GM21526 (cell line): ENCODE measurements around the gene LRP1B.
"Not testable (repeated sequence)": the region's sequence is repeated elsewhere in the genome, so short reads cannot be mapped to it uniquely, and the experiment has no call there.

Experiments used
- ATAC-seq: cut with Tn5 transposase; IDR thresholded peaks from one replicate; pipeline ENCODE4 v1.9.1; 2021; ENCODE audit warnings: moderate library complexity; ENCODE audit not compliant: unreplicated experiment, low FRiP score

The LRP1B gene

DNA sequence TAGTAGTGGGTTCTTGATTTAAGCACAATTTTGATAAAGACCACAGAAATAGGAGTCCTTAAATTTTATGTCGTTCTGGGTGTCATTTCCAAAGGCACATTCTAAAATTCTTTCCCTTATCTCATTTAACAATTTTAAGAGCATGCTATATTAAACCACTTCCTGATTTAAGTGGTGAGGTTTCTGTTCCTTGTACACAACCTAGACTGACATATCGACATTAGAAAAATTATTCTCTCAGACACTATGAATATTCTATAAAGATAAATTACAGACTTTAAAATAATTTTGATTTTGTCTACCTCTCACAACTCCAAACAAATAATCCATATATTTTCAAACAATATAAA lies 923.8 kb downstream of the LRP1B start:
- ATAC-seq = no peak

GRCh38 chr2:141201016-141201565 lies 929.7 kb downstream of the LRP1B start:
- ATAC-seq = no peak

GRCh38 chr2:141200191-141200590 lies 930.6 kb downstream of the LRP1B start:
- no peak for ATAC-seq

GRCh38 chr2:141199711-141200110 lies 931.1 kb downstream of the LRP1B start:
- no peak for ATAC-seq

GRCh38 chr2:141195087-141195486 lies 935.7 kb downstream of the LRP1B start:
- ATAC-seq = no peak

GRCh38 chr2:141187075-141187439 lies 943.8 kb downstream of the LRP1B start:
- no peak for ATAC-seq

GRCh38 chr2:141186413-141187074 lies 944.3 kb downstream of the LRP1B start:
- ATAC-seq = no peak

DNA sequence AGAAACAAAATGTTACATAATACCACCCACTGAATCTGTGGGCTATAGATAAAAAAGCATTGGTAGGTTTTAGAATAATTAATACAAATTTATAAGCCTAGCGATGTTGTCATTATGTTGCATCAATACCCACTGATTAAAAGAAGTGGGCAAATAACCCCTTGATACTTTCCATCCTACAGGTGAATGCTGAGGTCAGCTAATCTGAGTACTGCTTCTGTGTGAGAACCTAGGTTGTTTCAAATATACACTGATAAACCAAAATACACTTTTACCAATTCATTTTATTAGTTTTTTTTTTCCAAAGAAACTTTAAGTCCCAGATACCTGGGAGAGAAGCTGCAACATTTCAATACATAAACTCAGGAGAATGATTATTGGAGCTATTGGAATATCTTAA lies 948.6 kb downstream of the LRP1B start:
- no peak for ATAC-seq

DNA sequence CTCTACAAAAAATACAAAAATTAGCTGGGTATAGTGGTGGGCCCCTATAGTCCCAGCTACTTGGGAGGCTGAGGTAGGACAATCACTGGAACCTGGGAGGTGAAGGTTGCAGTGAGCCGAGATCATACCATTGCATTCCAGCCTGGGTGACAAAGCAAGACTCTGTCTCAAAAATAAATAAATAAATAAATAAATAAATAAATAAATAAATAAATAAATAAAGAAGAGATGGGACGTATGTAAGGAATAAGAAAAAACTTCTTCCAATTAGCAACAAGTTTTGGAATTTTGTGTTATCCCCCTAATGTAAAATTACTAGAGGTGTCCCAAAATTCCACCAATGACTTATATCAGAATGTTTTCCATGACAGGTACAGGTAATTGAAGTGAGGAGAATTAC lies 961.7 kb downstream of the LRP1B start:
- ATAC-seq = not testable (repeated sequence)

DNA sequence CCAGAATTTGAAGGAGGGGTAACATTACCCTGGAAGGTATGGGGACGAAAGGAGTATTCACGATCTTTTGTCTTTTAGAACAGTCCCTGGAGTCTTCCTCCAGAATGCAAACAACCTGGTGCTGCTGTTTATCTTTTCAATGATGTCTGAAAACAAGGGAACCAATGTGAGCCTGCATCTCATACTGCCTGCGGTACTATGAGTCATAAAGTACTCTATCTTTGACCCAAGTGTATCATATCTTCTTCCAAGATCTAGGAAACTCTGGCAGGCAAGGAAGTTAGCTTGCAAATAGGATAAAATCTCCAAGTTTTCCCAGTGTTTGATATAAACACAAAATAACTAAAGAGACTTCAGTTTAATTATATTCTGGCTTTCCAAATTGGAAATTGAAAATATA lies 968.5 kb downstream of the LRP1B start:
- ATAC-seq = no peak

GRCh38 chr2:141151611-141152286 lies 979.1 kb downstream of the LRP1B start:
- no peak for ATAC-seq

DNA sequence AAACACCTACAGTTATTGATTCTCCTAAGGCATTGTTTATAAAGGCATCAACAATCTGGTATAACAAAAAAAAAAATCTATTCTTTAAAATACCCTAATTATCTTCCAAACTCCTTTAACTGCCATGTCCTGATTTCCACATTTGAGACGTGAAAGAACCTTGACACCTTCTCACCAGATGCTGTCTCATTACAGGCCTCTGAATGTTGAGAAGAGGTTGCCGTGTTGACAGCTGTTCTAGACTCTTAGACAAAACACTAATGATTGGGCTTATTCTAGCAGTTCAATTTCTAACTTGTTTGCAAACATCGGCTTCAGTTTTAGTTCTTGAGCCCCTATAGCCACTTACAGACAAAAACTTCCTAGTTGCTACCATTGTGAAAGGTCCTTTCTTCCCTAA lies 988.8 kb downstream of the LRP1B start:
- no peak for ATAC-seq

GRCh38 chr2:141137122-141137693 lies 993.6 kb downstream of the LRP1B start:
- ATAC-seq = no peak

DNA sequence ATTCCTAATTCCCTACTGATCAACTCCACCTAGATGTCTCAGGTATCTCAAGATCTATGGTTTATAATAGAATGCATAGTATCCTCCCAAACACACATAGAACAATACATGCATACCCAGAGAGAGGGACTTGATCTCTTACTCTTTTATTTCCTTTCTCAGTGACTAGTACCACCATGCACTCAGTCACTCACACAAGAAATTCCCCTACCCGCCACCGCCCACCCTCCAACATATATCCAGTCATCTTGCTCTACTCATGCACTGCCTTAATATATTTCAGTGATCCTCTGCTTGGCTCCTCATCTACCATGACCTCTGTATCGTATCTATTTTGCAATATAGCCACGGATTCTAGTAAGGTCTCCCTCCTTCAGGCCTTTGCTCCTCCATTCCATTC lies 996.9 kb downstream of the LRP1B start:
- no peak for ATAC-seq

DNA sequence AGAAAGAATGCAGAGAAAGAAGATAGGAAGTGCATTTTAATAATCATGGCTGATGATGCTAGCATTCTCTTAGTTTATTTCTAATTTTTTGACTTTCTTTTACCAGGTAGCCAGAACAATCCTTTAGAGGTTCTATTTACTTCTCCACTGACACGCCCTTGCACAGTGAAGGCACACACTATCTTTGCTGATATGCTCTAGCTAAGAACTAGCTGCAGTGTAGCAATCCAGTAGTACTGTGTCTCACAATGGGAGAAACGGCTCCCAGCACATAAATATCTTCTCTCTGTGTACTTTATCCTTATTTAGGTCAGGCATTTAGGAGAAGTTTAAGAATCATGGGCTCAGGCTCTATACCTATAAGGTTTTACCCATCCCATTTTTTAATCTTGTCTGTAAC lies 1005.4 kb downstream of the LRP1B start:
- ATAC-seq = no peak

DNA sequence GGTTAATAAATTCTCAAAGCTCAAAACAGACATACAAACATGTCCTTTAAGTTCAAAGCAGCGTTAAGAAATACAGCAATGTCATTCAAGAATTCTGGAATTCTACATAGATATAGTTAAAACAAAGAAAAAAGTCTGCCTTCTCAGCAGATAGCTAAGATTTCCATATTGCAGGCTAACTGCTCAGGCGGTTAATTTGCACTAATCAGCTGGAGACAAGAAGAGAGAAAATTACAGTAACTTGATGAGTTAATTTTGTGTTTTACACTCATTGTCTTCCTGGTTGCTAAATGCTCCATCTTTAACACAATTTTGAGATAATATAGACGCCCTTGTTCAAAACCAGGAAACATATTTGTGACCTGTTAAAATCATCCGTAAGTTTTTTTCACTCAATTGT lies 1012.0 kb downstream of the LRP1B start:
- ATAC-seq = no peak

DNA sequence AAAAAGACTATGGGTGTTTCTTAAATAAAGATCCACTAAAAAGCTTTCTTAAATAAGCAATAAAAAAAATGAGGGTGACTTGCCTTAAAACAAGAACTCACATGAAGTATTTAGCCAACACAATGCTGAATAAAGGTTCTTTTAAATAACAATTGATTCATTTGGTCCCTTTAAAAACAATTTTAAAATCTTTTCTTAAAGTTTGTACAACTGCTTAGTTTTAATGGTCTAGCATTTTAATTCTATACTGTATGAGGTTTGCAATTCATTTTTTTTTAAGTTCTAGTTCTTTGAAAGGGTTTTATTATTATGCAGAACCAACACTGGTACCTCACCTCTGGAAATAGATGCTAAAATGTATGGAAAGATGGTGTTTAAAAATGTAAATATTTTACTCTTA lies 1017.5 kb downstream of the LRP1B start:
- no peak for ATAC-seq

GRCh38 chr2:141109633-141110032 lies 1021.2 kb downstream of the LRP1B start:
- ATAC-seq = no peak

DNA sequence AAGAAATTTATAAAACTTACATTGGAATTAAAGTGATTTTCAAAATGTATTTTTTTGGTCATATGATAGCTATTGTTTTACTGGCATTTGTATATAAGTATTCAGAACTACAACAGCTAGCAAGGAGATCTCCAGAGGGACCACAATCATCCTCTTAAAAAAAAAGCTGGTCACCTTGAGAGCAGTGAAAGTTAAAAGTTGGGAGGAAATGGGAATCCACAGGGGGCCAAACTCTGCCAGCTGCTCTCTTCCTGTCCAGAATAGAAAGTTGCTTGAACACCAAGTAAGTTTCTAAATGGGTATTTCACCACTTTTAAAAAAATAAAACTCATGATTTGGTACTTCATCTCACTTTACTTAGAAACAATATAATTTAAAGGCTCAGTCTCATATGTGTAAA lies 1025.1 kb downstream of the LRP1B start:
- ATAC-seq = no peak

DNA sequence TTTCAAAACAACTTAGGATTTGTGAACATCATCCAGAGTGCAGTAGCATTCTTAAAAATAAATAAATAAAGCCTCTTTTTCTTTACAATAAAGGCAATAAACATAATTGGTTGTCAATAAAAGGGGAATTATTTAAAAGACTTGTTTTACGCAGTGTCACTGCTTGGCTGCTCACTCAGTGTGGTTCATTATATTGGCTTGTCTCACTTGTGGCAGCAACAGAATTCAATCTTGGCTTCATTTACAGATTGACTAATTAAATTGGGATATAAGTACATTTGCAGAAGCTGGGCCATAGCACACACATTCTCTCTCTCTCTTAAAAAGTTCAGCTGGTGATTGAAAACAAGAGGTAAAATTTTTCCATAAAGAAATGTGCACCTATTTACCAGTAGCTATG lies 1027.6 kb downstream of the LRP1B start:
- no peak for ATAC-seq

GRCh38 chr2:141079231-141079630 lies 1051.6 kb downstream of the LRP1B start:
- ATAC-seq = no peak

DNA sequence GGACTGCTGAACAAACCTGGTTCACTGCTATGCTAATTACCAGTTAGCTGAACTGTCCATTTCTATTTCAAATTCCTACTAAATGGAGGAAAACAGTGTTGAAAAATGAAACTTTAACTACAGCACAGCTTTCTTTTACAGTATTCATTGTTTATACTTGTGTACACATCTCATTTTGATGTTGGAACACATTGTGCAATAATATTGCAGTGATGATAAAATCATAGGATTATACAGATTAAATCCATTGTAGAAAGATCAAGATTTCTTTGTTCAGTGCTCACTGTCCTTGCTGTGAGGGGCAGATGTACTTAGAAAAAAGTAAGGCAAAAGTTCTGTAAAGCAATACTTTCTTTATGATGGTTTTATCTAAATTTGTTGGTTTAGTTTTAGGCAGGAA lies 1055.1 kb downstream of the LRP1B start:
- ATAC-seq = no peak
